GM19397 (cell line): ENCODE measurements around the gene AHSA1.
"Not testable (repeated sequence)": the region's sequence is repeated elsewhere in the genome, so short reads cannot be mapped to it uniquely, and the experiment has no call there.

Experiments used
- ATAC-seq: cut with Tn5 transposase; IDR thresholded peaks from one replicate; pipeline ENCODE4 v1.9.1; 2021; ENCODE audit warnings: mild to moderate bottlenecking, moderate library complexity; ENCODE audit not compliant: unreplicated experiment

The AHSA1 gene

GRCh38 chr14:77457522-77458248 is at the start of gene AHSA1, which contains the start of gene VIPAS39:
AHSA1 (plus strand) TSS chr14:77458093; CDS start chr14:77458190, 97 bp downstream.
VIPAS39 (minus strand) TSS chr14:77457601; CDS start chr14:77454102, 3,499 bp downstream.
- ATAC-seq: peak; percentile 89

- no peak for ATAC-seq
Measured at GRCh38 chr14:77409131-77409533, 48.8 kb upstream of the AHSA1 start.

- ATAC-seq: not testable (repeated sequence)
Measured at GRCh38 chr14:77415403-77416030, 42.4 kb upstream of the AHSA1 start.

GRCh38 chr14:77416098-77416497 is 41.8 kb upstream of the AHSA1 start:
- not testable (repeated sequence) for ATAC-seq

GRCh38 chr14:77416836-77417235 is 41.1 kb upstream of the AHSA1 start:
- no peak for ATAC-seq

GRCh38 chr14:77421201-77421600 is 36.7 kb upstream of the AHSA1 start:
- no peak for ATAC-seq

GRCh38 chr14:77423423-77423822 is 34.5 kb upstream of the AHSA1 start, which contains the start of gene NOXRED1:
NOXRED1 (minus strand) TSS chr14:77423523; CDS start chr14:77422889, 634 bp downstream.
- ATAC-seq: no peak

- ATAC-seq: no peak
Measured at GRCh38 chr14:77424862-77425261, 33.0 kb upstream of the AHSA1 start.

GRCh38 chr14:77426396-77426795 is 31.5 kb upstream of the AHSA1 start:
- ATAC-seq: no peak

- no peak for ATAC-seq
Measured at GRCh38 chr14:77436042-77436441, 21.9 kb upstream of the AHSA1 start.

- no peak for ATAC-seq
Measured at GRCh38 chr14:77438596-77438995, 19.3 kb upstream of the AHSA1 start.

- ATAC-seq: no peak
Measured at GRCh38 chr14:77439861-77440260, 18.0 kb upstream of the AHSA1 start.

GRCh38 chr14:77442196-77442595 is 15.7 kb upstream of the AHSA1 start:
- no peak for ATAC-seq

- no peak for ATAC-seq
Measured at GRCh38 chr14:77455966-77456640, 1.8 kb upstream of the AHSA1 start.

GRCh38 chr14:77457115-77457521 is 775 bp upstream of the AHSA1 start:
- ATAC-seq: no peak

GRCh38 chr14:77458249-77458950 is 507 bp downstream of the AHSA1 start:
- ATAC-seq: peak; percentile 13

GRCh38 chr14:77459072-77459723 is 1.3 kb downstream of the AHSA1 start:
- no peak for ATAC-seq

- no peak for ATAC-seq
Measured at GRCh38 chr14:77467801-77468200, 9.9 kb downstream of the AHSA1 start.

- ATAC-seq: no peak
Measured at GRCh38 chr14:77469067-77469505, 11.2 kb downstream of the AHSA1 start.

GRCh38 chr14:77469539-77469938 is 11.6 kb downstream of the AHSA1 start:
- no peak for ATAC-seq
